H9 (cell line): ENCODE results near the gene NPAS2. TPM values are rescaled to one million over a fixed set of nuclear protein-coding genes. Genes with fewer than 3 reads are reported as not detected.

ENCODE experiments used
- DNase-seq: peaks from one replicate; pipeline ENCODE4 v3.0.0-alpha.2; 2017
- H2AFZ ChIP-seq: one replicate; pipeline ENCODE4 v1.6.1; 2013; ENCODE audit warnings: mild to moderate bottlenecking, low read length, control low read depth, moderate library complexity
- H2AK5ac ChIP-seq: 2 replicates; pipeline ENCODE4 v1.6.1; 2013; ENCODE audit warnings: low read length, control low read depth, mixed read lengths; ENCODE audit not compliant: insufficient read length
- H2BK120ac ChIP-seq: one replicate; pipeline ENCODE4 v1.6.1; 2013; ENCODE audit warnings: low read depth, mild to moderate bottlenecking, low read length, control low read depth, inconsistent platforms; ENCODE audit not compliant: poor library complexity, severe bottlenecking
- H2BK12ac ChIP-seq: 2 replicates; pipeline ENCODE4 v1.6.1; 2013; ENCODE audit warnings: low read length, control low read depth, mixed read lengths, low read depth; ENCODE audit not compliant: insufficient read length
- H2BK15ac ChIP-seq: 2 replicates; pipeline ENCODE4 v1.6.1; 2013; ENCODE audit warnings: low read depth, low read length, control low read depth
- H2BK20ac ChIP-seq: one replicate; pipeline ENCODE4 v1.6.1; 2013; ENCODE audit warnings: low read depth, mild to moderate bottlenecking, low read length, control low read depth, inconsistent platforms; ENCODE audit not compliant: poor library complexity, severe bottlenecking
- H2BK5ac ChIP-seq: 2 replicates; pipeline ENCODE4 v1.6.1; 2013; ENCODE audit warnings: low read length, control low read depth, mixed read lengths; ENCODE audit not compliant: insufficient read length
- H3K14ac ChIP-seq: 2 replicates; pipeline ENCODE4 v1.6.1; 2013; ENCODE audit warnings: low read length, control low read depth; ENCODE audit not compliant: insufficient read depth
- H3K18ac ChIP-seq: 2 replicates; pipeline ENCODE4 v1.6.1; 2013; ENCODE audit warnings: low read depth, mild to moderate bottlenecking, mixed read lengths, low read length, control low read depth; ENCODE audit not compliant: insufficient read length
- H3K23ac ChIP-seq: 2 replicates; pipeline ENCODE4 v1.6.1; 2013; ENCODE audit warnings: low read length, control low read depth, mixed read lengths, low read depth; ENCODE audit not compliant: insufficient read length
- H3K23me2 ChIP-seq: 2 replicates; pipeline ENCODE4 v1.6.1; 2013; ENCODE audit warnings: low read depth, mild to moderate bottlenecking, mixed read lengths, low read length, control low read depth; ENCODE audit not compliant: insufficient read length, poor library complexity, severe bottlenecking
- H3K27ac ChIP-seq: 2 replicates; pipeline ENCODE4 v1.5.1; 2013; ENCODE audit warnings: low read length, control low read depth, mixed read lengths, low read depth; ENCODE audit not compliant: insufficient read length
- H3K27me3 ChIP-seq: 2 replicates; pipeline ENCODE4 v1.6.1; 2013; ENCODE audit warnings: low read length, control low read depth, inconsistent platforms; ENCODE audit not compliant: insufficient read depth
- H3K4ac ChIP-seq: 2 replicates; pipeline ENCODE4 v1.6.1; 2013; ENCODE audit warnings: low read depth, mild to moderate bottlenecking, control low read depth, inconsistent platforms, low read length, moderate library complexity
- H3K4me1 ChIP-seq: 2 replicates; pipeline ENCODE4 v1.6.1; 2013; ENCODE audit warnings: low read length, control low read depth, inconsistent platforms; ENCODE audit not compliant: insufficient read depth
- H3K4me2 ChIP-seq: 2 replicates; pipeline ENCODE4 v1.6.1; 2013; ENCODE audit warnings: low read length, control low read depth, mixed read lengths; ENCODE audit not compliant: insufficient read length, insufficient read depth
- H3K56ac ChIP-seq: 2 replicates; pipeline ENCODE4 v1.6.1; 2013; ENCODE audit warnings: low read depth, mild to moderate bottlenecking, mixed read lengths, low read length, control low read depth; ENCODE audit not compliant: insufficient read length
- H3K79me1 ChIP-seq: 2 replicates; pipeline ENCODE4 v1.6.1; 2013; ENCODE audit warnings: low read depth, mild to moderate bottlenecking, moderate library complexity, low read length, control low read depth, inconsistent platforms; ENCODE audit not compliant: insufficient read depth, poor library complexity, severe bottlenecking
- H3K79me2 ChIP-seq: 2 replicates; pipeline ENCODE4 v1.6.1; 2013; ENCODE audit warnings: low read length, control low read depth, inconsistent platforms; ENCODE audit not compliant: insufficient read depth
- H3K9ac ChIP-seq: 2 replicates; pipeline ENCODE4 v1.6.1; 2013; ENCODE audit warnings: low read length, control low read depth, mixed read lengths; ENCODE audit not compliant: insufficient read length; ENCODE audit errors: extremely low read depth
- H3K9me3 ChIP-seq: one replicate; pipeline ENCODE4 v1.6.1; 2013; ENCODE audit warnings: low read depth, low read length, inconsistent platforms; ENCODE audit not compliant: control insufficient read depth
- H3T11ph ChIP-seq: one replicate; pipeline ENCODE4 v1.6.1; 2013; ENCODE audit warnings: mild to moderate bottlenecking, low read length, control low read depth, inconsistent platforms
- H4K20me1 ChIP-seq: one replicate; pipeline ENCODE4 v1.6.1; 2013; ENCODE audit not compliant: control insufficient read depth, insufficient read length, insufficient read depth
- H4K5ac ChIP-seq: 2 replicates; pipeline ENCODE4 v1.6.1; 2013; ENCODE audit warnings: low read depth, mild to moderate bottlenecking, mixed read lengths, low read length, control low read depth; ENCODE audit not compliant: insufficient read length
- H4K8ac ChIP-seq: replicated peaks from 2 replicates; pipeline ENCODE4 v1.6.1; 2013; ENCODE audit warnings: low read length, control low read depth, mixed read lengths, low read depth; ENCODE audit not compliant: insufficient read length
- H4K91ac ChIP-seq: 2 replicates; pipeline ENCODE4 v1.6.1; 2013; ENCODE audit warnings: low read depth, mild to moderate bottlenecking, moderate library complexity, mixed read lengths, low read length, control low read depth; ENCODE audit not compliant: insufficient read length
- H3K27ac Mint-ChIP-seq, 3 experiments: 2 replicates in 2 of 3; 3 replicates in 1 of 3; pipeline ENCODE4 v1.8.0; 2020 to 2021; ENCODE audit warnings: mixed read lengths in 3 of 3, mild to moderate bottlenecking in 1 of 3, moderate library complexity in 1 of 3
- H3K27me3 Mint-ChIP-seq: 2 replicates; pipeline ENCODE4 v1.8.0; 2021; ENCODE audit warnings: low read depth, mild to moderate bottlenecking, moderate library complexity, mixed read lengths
- H3K36me3 Mint-ChIP-seq, 3 experiments: 2 replicates in 2 of 3; 3 replicates in 1 of 3; pipeline ENCODE4 v1.8.0; 2020 to 2021; ENCODE audit warnings: low read depth in 3 of 3, mixed read lengths in 3 of 3; ENCODE audit not compliant: insufficient read depth in 1 of 3
- H3K4me1 Mint-ChIP-seq, 2 experiments: 2 replicates each; pipeline ENCODE4 v1.8.0; 2020; ENCODE audit warnings: mixed read lengths in 2 of 2
- H3K4me3 Mint-ChIP-seq, 2 experiments: 2 replicates in 1 of 2; 3 replicates in 1 of 2; pipeline ENCODE4 v1.8.0; 2020 to 2021; ENCODE audit warnings: mild to moderate bottlenecking in 2 of 2, mixed read lengths in 2 of 2, moderate library complexity in 1 of 2
- H3K9me3 Mint-ChIP-seq, 2 experiments: 2 replicates in 1 of 2; 3 replicates in 1 of 2; pipeline ENCODE4 v1.8.0; 2020; ENCODE audit warnings: mild to moderate bottlenecking in 2 of 2, mixed read lengths in 2 of 2, moderate library complexity in 1 of 2
- CTCF ChIP-seq: fragments of 200-600 bp; sonication (generic); conservative IDR thresholded peaks from 3 replicates; pipeline ENCODE4 v1.8.0; 2021; ENCODE audit warnings: antibody characterized with exemption, mild to moderate bottlenecking
- WGBS: extraction: QIAGEN DNeasy Blood & Tissue Kit; methylation state at CpG from one replicate; pipeline ENCODE4 v1.1.7; 2013; ENCODE audit warnings: missing lambda C conversion rate, low lambda C conversion rate, mixed read lengths; ENCODE audit not compliant: insufficient read length; ENCODE audit errors: extremely low coverage; 5-methylcytosine and 5-hydroxymethylcytosine counted together
- total RNA-seq: library from RNA; stranded (reverse); gene quantifications from 2 replicates; pipeline ENCODE4 v1.2.1, GENCODE V29; 2021

The NPAS2 gene
- total RNA-seq, 1 experiment from 2014 or later, result 1.3 TPM

- no peaks in the 10 kb centered on the region for H3K79me1 ChIP-seq
- H3K9me3 Mint-ChIP-seq, result peaks cover 0 to 5% of the 10 kb centered on the region in 2 experiments; a peak in 1 of 5 replicates
- H2BK20ac ChIP-seq, result no peak overlapping the region
- peaks cover 8% of the 10 kb centered on the region; the same call in 1 of the 2 replicates for H3K27me3 ChIP-seq
- 0 out of 2 replicates have a peak, but pooled peaks cover 4% of the 10 kb centered on the region for H3K4me1 ChIP-seq
- H3K4ac ChIP-seq, result no peak overlapping the region
- no peak for TF ChIP-seq CTCF
- no peaks in the 10 kb centered on the region for H3K9me3 ChIP-seq
- H2AK5ac ChIP-seq, result no peak overlapping the region
- H3K23ac ChIP-seq, result no peak overlapping the region
- no peak overlapping the region for H3T11ph ChIP-seq
- no peak overlapping the region for H4K91ac ChIP-seq
- peaks cover 28 to 34% of the 10 kb centered on the region in 2 experiments for H3K4me1 Mint-ChIP-seq
- no peak overlapping the region for H3K4me2 ChIP-seq
- no peak overlapping the region for H3K18ac ChIP-seq
- H2AFZ ChIP-seq, result no peak overlapping the region
- no peak overlapping the region for H4K5ac ChIP-seq
- peaks cover 49% of the 10 kb centered on the region for H3K27me3 Mint-ChIP-seq
- H2BK5ac ChIP-seq, result no peak overlapping the region
- WGBS, result no CpG with 5 or more reads among the region's 4 CpGs
- no peak overlapping the region for H2BK120ac ChIP-seq
- no peaks in the 10 kb centered on the region for H4K20me1 ChIP-seq
- no peaks in the 10 kb centered on the region for H3K36me3 Mint-ChIP-seq
- H3K14ac ChIP-seq, result no peak overlapping the region
- H3K4me3 Mint-ChIP-seq, result no peak overlapping the region
- H2BK12ac ChIP-seq, result no peak overlapping the region
- no peak overlapping the region for H3K27ac Mint-ChIP-seq
- H3K56ac ChIP-seq, result no peak overlapping the region
- no peak overlapping the region for H3K9ac ChIP-seq
- H3K23me2 ChIP-seq, result no peaks in the 10 kb centered on the region
- DNase-seq, result no peak
- H4K8ac ChIP-seq, result no peak overlapping the region
- H2BK15ac ChIP-seq, result no peak overlapping the region
- no peak overlapping the region for H3K27ac ChIP-seq
- H3K79me2 ChIP-seq, result no peaks in the 10 kb centered on the region
Observed at GRCh38 chr2:100813527-100813926, 6.4 kb upstream of the NPAS2 start.
